PC-9 (cell line): ENCODE results near the gene SCAMP2. TPM values are rescaled to one million over a fixed set of nuclear protein-coding genes. Genes with fewer than 3 reads are reported as not detected.

Experiments used
- BruUV-seq: library from RNA; stranded (reverse); fragments of 400-500 nt; replicated peaks from 2 replicates; lab custom pipeline; 2021; lab: Mats Ljungman, UMichigan
- CTCF ChIA-PET: fragments of 300-600 bp; sonication (Branson Sonifier 250); formaldehyde crosslinking; loops from one replicate; lab custom pipeline; 2022; ENCODE audit warnings: antibody characterized with exemption; lab: Charles Lee
- POLR2A ChIA-PET: fragments of 300-600 bp; sonication (Branson Sonifier 250); formaldehyde crosslinking; loops from one replicate; lab custom pipeline; 2022; ENCODE audit warnings: antibody characterized with exemption; ENCODE audit not compliant: unreplicated experiment; lab: Charles Lee
- DNase-seq, 2 experiments: peaks; one replicate each; pipeline versions ENCODE4 v3.0.0 to v3.0.0-alpha.2; 2015 to 2022; ENCODE audit warnings: mixed read lengths in 1 of 2
- H2AFZ ChIP-seq: fragments of 200-600 bp; sonication (generic); 2 replicates; pipeline ENCODE4 v1.8.1; 2017; ENCODE audit warnings: antibody characterized with exemption
- H3F3A ChIP-seq: fragments of 200-600 bp; sonication (generic); 2 replicates; pipeline ENCODE4 v1.8.1; 2017; ENCODE audit warnings: antibody characterized with exemption, mild to moderate bottlenecking, low read depth; ENCODE audit not compliant: insufficient read depth
- H3K27ac ChIP-seq: fragments of 200-600 bp; sonication (generic); 2 replicates; pipeline ENCODE4 v1.6.1; 2016; ENCODE audit warnings: mixed run types
- H3K27me3 ChIP-seq: fragments of 200-600 bp; sonication (generic); 2 replicates; pipeline ENCODE4 v1.6.1; 2016; ENCODE audit warnings: low read depth, mixed run types; ENCODE audit not compliant: insufficient read depth
- H3K36me3 ChIP-seq: fragments of 200-600 bp; sonication (generic); 2 replicates; pipeline ENCODE4 v1.6.1; 2016; ENCODE audit warnings: low read depth, mixed run types
- H3K4me1 ChIP-seq: fragments of 200-600 bp; sonication (generic); replicated peaks from 2 replicates; pipeline ENCODE4 v1.6.1; 2016; ENCODE audit warnings: mixed run types; ENCODE audit not compliant: insufficient read depth
- H3K4me2 ChIP-seq: fragments of 200-600 bp; sonication (generic); 2 replicates; pipeline ENCODE4 v1.6.1; 2017; ENCODE audit warnings: mixed run types
- H3K4me3 ChIP-seq: fragments of 200-600 bp; sonication (generic); 2 replicates; pipeline ENCODE4 v1.6.1; 2016; ENCODE audit warnings: mixed run types
- H3K79me2 ChIP-seq: fragments of 200-600 bp; sonication (generic); 2 replicates; pipeline ENCODE4 v1.6.1; 2017; ENCODE audit warnings: low read depth, mixed run types
- H3K9me2 ChIP-seq: fragments of 200-600 bp; sonication (generic); 2 replicates; pipeline ENCODE4 v1.8.1; 2017; ENCODE audit warnings: mild to moderate bottlenecking; ENCODE audit not compliant: insufficient read depth
- H3K9me3 ChIP-seq: fragments of 200-600 bp; sonication (generic); 2 replicates; pipeline ENCODE4 v1.8.1; 2016; ENCODE audit warnings: low read depth; ENCODE audit not compliant: insufficient read depth
- H4K20me1 ChIP-seq: fragments of 200-600 bp; sonication (generic); 2 replicates; pipeline ENCODE4 v1.8.1; 2017; ENCODE audit not compliant: insufficient read depth
- EZH2 ChIP-seq: fragments of 200-600 bp; sonication (generic); IDR thresholded peaks from 2 replicates; pipeline ENCODE4 v1.8.0; 2017; ENCODE audit warnings: antibody characterized with exemption, low read depth
- intact Hi-C: fragments of 100-400 bp; cut with micrococcal nuclease; formaldehyde crosslinking; loops from one replicate; pipeline ENCODE4 v1.10.0; 2022; ENCODE audit not compliant: unreplicated experiment
- total RNA-seq: library from RNA; stranded (reverse); gene quantifications from 2 replicates; pipeline ENCODE4 v1.2.3, GENCODE V29; 2021
- TF ChIP-seq, protein P1 (sequence below): fragments of 200-600 bp; sonication (generic); conservative IDR thresholded peaks from 2 replicates; pipeline ENCODE4 v1.6.1; 2017; ENCODE audit warnings: mixed run types, antibody characterized with exemption, mild to moderate bottlenecking, moderate library complexity

SCAMP2 gene
- total RNA-seq, 1 experiment from 2014 or later: 84.6 TPM

DNA sequence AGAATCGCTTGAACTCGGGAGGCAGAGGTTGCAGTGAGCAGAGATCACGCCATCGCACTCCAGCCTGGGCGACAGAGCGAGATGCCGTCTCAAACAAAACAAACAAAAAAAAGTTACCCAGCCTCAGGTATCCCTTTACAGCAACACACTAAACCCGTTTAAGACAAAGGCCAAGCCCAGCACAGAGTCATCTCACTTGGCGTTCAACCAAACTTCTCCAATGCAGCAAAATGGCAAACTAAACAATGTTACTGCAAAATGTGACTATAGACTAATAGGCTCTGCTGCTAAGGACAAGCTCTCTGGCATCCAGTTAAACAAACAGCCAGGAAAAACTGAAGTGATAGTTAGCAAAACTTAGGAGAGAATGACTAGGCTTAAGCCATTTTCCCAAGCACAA is 39.9 kb upstream of the SCAMP2 start:
- POLR2A ChIA-PET: interaction anchor here (0.5 to 0.6 kb wide), 2 partner anchors 35 to 543 kb away, joined by 4 to 5 read pairs; no protein-coding TSS in a partner anchor
- CTCF ChIA-PET: interaction anchor here (0.6 to 0.9 kb wide), 3 partner anchors 10 to 189 kb away, joined by 6 to 16 read pairs (median 6); no protein-coding TSS in a partner anchor
- no TSS peak for BruUV-seq

DNA sequence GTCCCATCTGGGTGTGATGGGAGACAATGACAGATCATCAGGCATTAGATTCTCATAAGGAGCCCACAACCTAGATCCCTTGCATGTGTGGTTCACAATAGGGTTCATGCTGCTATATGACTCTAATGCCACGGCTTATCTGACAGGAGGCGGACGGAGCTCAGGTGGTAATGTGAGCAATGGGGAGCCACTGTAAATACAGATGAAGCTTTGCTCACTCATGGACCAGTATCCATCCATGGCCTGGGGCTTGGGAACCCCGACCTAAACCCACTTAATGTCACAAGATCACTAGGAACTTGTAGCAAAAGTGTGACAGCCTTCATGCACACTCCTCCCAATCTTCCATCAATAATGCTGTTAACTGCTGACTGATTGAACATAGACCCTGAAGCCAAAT is 35.5 kb upstream of the SCAMP2 start:
- Histone ChIP-seq H3K4me3 (no peak overlapping the region), H3K9me2 (no peaks in the 10 kb centered on the region), H4K20me1 (no peaks in the 10 kb centered on the region), H3F3A (peaks cover 13% of the 10 kb centered on the region; the same call in 1 of the 2 replicates), H3K36me3 (0 out of 2 replicates have a peak, but pooled peaks cover 9% of the 10 kb centered on the region), H3K79me2 (peaks cover 26% of the 10 kb centered on the region), H3K9me3 (no peaks in the 10 kb centered on the region), H2AFZ (no peak overlapping the region), H3K27ac (no peak overlapping the region), H3K27me3 (no peaks in the 10 kb centered on the region), H3K4me1 (peaks cover 14% of the 10 kb centered on the region), H3K4me2 (no peak overlapping the region)
- POLR2A ChIA-PET: interaction anchor here (0.6 kb wide), 1 partner anchor 25 kb away, joined by 3 read pairs; no protein-coding TSS in a partner anchor
- no peak for TF ChIP-seq EZH2
- TF ChIP-seq, protein P1, sequence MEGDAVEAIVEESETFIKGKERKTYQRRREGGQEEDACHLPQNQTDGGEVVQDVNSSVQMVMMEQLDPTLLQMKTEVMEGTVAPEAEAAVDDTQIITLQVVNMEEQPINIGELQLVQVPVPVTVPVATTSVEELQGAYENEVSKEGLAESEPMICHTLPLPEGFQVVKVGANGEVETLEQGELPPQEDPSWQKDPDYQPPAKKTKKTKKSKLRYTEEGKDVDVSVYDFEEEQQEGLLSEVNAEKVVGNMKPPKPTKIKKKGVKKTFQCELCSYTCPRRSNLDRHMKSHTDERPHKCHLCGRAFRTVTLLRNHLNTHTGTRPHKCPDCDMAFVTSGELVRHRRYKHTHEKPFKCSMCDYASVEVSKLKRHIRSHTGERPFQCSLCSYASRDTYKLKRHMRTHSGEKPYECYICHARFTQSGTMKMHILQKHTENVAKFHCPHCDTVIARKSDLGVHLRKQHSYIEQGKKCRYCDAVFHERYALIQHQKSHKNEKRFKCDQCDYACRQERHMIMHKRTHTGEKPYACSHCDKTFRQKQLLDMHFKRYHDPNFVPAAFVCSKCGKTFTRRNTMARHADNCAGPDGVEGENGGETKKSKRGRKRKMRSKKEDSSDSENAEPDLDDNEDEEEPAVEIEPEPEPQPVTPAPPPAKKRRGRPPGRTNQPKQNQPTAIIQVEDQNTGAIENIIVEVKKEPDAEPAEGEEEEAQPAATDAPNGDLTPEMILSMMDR: no peak
- no TSS peak for BruUV-seq
- no peak for DNase-seq
- CTCF ChIA-PET: no interaction called here
- intact Hi-C loops: no loop called here

More for the DNA sequence above, 39.9 kb upstream of the SCAMP2 start:
- peak in 1 of 2 experiments; percentile 53 for DNase-seq
- no peak overlapping the region for H2AFZ ChIP-seq
- H3F3A ChIP-seq: peaks cover 24% of the 10 kb centered on the region; the same call in 1 of the 2 replicates
- no peak overlapping the region for H3K27ac ChIP-seq
- no peak overlapping the region for H3K4me3 ChIP-seq
- H3K36me3 ChIP-seq: 0 out of 2 replicates have a peak, but pooled peaks cover 6% of the 10 kb centered on the region
- no peaks in the 10 kb centered on the region for H3K9me3 ChIP-seq
- intact Hi-C loops: no loop called here
- TF ChIP-seq, protein P1: no peak
- H3K79me2 ChIP-seq: no peaks in the 10 kb centered on the region
- H3K27me3 ChIP-seq: no peaks in the 10 kb centered on the region
- H4K20me1 ChIP-seq: no peaks in the 10 kb centered on the region
- H3K4me1 ChIP-seq: no peaks in the 10 kb centered on the region
- no peak overlapping the region for H3K4me2 ChIP-seq
- H3K9me2 ChIP-seq: no peaks in the 10 kb centered on the region

DNA sequence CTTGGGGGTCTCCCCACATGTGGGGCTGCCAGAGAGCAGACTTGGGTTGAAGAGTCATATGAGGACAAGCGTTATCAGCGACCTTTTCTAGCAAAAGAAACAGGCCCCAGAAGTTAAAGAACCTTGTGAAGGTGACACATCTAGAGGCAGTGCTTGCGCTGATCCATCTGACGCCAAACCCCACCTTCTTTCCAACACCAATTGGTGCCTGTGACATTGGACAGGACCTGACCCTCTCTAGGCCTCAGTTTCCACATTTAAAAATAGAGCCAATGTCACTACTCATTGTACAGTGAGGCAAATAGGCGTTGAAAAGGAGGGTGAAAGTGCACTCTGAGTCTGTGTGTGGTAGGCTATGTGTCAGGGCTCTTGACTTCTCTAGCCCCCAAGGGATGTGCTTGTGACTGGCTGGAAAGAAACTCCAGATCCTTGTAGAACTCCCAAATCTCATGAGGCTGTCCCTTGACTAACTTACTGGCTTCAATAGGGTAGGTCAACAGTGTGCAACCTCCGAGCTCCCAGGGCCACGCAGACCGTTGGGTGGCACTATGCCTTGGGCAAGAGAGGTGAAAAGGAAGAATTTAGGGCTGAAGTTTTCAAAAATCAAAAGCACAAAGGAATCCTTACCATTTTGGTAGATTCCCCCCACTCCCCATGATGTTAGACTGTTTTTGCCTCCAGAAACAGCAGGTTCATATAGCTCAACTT is 34.2 kb upstream of the SCAMP2 start:
- Histone ChIP-seq H3K27me3 (no peaks in the 10 kb centered on the region), H2AFZ (peak overlapping the region; percentile 100), H3K79me2 (peaks cover 26% of the 10 kb centered on the region), H3K9me3 (no peaks in the 10 kb centered on the region), H3K4me1 (peaks cover 21% of the 10 kb centered on the region), H3K4me3 (peak overlapping the region; percentile 96), H3K4me2 (peak overlapping the region; percentile 93), H3K36me3 (peaks cover 17% of the 10 kb centered on the region; the same call in 1 of the 2 replicates), H3F3A (peaks cover 17% of the 10 kb centered on the region; the same call in 1 of the 2 replicates), H3K27ac (peak overlapping the region; percentile 52; the same call in 1 of the 2 replicates), H3K9me2 (no peaks in the 10 kb centered on the region), H4K20me1 (no peaks in the 10 kb centered on the region)
- ChIA-PET POLR2A (interaction anchor here (0.7 kb wide), 3 partner anchors 31 to 530 kb away, joined by 3 to 8 read pairs (median 3); partner anchors contain the start of gene COX5A), CTCF (no interaction called here)
- no peak for DNase-seq
- intact Hi-C loops: loop anchor here (2.0 kb wide), 1 partner anchor 31 kb away; the partner anchor contains the start of gene COX5A
- BruUV-seq: TSS peak; percentile 80
- no peak for TF ChIP-seq EZH2
- TF ChIP-seq, protein P1: no peak
